HG03039 (cell line): ENCODE results near the gene TRIM15.
"Not testable (repeated sequence)": the region's sequence is repeated elsewhere in the genome, so short reads cannot be mapped to it uniquely, and the experiment has no call there.

ENCODE experiments used
- ATAC-seq: cut with Tn5 transposase; IDR thresholded peaks from one replicate; pipeline ENCODE4 v1.9.1; 2021; ENCODE audit warnings: mild to moderate bottlenecking, moderate library complexity; ENCODE audit not compliant: unreplicated experiment

TRIM15 gene

DNA sequence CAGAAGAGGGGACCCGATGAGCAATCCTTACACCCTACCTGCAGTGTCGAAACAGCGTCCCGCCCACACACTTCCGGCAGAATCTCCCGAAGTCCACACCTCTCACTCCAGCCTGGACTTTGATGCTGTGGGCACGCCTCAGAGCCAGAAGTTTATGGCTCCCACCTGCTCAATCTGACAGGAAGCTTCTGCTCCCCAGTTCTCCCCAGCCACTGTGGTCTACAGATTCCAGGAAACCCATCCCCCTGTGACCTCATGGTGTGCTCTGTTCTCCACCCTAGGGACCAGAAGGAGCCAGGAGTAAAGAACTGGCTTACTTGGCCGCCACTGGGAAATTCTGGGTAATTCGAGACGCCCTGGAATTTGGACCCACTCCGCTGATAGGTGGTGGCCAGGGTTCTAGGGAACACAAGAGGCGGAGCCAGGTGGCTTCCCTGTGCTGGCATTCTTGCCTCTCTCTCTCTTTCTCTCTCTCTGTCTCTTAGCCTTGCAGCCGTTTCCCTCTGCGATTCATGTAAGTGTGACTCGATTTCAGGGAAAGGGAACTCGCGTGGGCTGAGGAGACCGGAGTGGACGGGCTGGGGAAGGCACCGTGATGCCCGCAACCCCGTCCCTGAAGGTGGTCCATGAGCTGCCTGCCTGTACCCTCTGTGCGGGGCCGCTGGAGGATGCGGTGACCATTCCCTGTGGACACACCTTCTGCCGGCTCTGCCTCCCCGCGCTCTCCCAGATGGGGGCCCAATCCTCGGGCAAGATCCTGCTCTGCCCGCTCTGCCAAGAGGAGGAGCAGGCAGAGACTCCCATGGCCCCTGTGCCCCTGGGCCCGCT is at the start of gene TRIM15:
TSS of gene TRIM15 (plus strand) at position 457 of the 828 bp plus-strand sequence. CDS start at position 596, 139 bp downstream.
- no peak for ATAC-seq

DNA sequence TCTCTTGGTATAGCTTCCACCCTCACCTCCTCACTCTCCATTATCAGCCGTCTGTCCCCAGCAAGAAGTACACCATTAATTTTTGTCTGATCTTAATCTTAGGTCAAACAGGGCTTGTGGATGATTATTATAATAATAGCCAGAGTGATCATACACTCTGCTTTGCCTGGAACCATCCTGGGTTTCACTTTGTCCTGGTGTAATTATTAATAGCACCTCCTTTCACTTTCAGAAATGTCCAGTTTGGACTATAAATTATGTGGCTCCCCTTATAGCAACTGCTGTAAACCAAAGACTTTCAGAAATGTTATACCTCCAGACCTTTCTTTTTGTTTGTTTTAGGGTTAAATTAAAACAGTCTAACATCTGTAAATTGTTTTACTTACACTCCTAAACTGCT is 49.5 kb upstream of the TRIM15 start:
- ATAC-seq = no peak

DNA sequence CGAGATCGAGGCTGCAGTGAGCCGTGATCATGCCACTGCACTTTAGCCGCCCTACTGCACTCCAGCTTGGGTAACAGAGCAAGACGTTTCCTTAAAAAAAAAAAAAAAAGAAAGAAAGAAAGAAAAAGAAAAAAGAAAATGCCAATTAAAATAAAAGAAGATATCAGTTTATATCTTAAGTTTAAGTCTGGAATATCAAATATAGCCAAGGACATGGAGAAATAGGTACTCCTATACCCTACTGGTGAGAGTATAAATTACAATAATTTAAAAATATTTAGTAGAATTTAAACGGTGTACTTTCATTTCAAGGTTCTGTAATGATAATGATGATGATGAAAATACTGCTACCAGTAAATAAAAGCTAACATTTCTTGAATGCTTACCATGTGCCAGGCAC is 46.6 kb upstream of the TRIM15 start:
- no peak for ATAC-seq

DNA sequence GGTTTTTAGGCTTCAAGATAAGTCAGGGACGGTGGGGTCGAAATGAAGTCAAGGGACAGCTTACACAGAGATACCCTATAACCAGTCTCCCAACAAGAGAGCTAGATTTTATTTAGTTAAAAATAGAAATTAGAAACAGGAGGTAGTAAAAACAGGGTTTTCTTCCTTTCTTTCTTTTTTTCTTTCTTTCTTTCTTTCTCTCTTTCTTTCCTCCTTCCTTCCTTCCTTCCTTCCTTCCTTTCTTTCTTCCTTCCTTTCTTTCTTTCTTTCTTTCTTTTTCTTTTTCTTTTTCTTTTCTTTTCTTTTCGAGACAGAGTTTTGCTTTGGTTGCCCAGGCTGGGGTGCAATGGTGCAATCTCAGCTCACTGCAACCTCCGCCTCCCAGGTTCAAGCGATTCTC is 44.7 kb upstream of the TRIM15 start:
- not testable (repeated sequence) for ATAC-seq

DNA sequence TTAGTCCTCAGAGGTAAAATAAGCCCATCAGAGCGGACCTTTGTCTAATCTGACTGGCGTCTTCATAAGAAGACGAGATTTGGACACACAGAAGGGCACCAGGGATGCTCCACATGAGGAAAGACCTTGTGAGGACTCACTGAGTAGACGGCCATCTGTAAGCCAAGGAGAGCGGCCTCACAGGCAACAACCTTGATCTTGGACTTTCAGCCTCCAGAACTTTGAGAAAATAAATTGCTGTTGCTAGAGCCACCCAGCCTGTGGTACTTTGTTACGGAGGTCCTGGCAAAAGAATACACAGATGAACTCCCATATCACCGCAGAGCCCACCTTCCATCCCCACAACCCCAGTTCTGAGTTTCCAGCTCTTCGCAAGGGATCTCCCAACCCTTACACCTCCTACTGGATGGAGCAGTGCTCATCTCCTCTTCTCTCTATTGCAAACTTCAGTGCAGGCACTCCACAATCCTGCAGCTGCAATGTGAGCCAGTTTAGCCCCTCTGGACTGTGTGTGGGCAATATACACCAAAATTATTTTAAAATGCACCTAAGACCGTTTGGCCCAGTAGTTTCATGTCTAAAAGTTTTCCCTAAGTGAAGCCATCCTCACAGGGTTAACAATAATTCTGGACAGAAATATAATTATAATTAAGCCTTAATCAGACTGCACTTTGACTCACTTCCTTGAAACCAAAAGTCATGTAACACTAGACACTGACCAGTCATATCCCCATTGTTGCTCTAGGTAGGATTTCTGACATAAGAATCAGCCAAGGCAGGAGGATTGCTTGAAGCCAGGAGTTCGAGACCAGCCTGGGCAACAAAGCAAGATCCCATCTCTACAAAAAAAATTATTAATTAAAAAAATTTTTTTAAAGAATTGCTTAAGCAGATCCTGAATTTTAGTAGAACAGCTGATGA is 41.6 kb upstream of the TRIM15 start:
- ATAC-seq = no peak

GRCh38 chr6:30122515-30122914 is 40.8 kb upstream of the TRIM15 start:
- no peak for ATAC-seq

DNA sequence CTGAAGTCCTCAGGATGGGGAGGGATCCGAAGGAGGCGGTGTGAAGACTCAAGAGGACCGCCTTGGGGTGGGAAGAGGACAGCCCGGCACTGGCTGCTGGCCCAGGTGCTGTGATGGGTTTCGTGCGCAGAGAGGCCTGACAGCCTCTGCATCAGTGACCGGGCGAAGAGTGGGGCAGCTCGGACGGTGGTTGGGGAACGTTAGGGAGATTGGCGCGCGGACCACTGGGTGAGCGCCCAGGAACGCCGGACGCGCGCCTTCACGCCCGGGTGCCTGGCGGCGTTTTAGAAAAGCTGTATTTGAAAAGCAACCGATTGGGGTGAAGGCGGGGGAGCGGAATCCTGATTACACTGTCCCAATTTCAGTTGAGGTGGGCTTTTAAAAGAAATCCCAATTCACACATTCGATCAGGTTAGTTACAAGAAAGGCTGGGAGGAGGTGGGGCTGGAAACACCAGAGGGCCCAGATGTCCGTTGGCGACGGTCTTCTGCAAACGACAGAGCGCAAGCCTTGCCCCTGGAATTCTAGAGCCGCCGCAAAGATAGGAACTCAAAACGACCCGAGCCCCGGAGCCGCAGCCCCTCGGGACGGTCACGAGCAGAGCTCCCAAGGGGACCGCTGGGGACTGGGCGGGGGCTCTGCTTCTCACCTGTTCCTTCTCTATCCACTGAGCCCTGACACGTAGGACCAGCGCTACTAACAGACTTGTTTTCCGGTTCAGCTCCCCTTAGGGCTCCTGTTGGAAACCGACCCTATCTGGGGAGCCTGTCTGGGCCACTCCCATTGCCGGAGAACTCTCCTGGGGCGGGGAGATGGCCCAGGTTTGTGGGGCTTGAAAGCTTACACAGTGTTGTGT is 35.9 kb upstream of the TRIM15 start:
- no peak for ATAC-seq

- ATAC-seq = no peak
These were observed 33.8 kb upstream of the TRIM15 start for GRCh38 chr6:30129265-30130178.

DNA sequence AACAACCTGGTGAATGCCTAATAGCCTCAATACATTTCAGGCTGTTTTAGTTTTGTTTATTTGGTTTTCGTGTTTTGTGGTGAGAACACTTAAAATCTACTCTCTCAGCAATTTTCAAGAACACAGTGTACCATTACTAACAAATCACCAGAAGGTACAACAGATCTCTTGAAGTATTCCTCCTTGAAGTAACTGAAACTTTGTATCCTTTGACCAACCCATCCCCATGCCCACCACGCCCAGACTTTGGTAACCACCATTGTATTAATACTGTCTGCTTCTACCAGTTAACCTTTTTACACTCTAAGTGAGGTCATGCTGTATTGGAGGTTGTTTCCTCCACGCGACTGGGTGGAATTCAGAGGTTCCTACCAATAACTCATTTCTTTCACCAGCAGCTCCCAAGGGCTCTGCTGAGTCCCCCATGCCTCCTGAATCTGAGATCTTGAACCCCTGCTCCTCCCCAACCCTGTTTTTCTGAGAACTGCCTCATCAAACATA is 33.1 kb upstream of the TRIM15 start:
- no peak for ATAC-seq

DNA sequence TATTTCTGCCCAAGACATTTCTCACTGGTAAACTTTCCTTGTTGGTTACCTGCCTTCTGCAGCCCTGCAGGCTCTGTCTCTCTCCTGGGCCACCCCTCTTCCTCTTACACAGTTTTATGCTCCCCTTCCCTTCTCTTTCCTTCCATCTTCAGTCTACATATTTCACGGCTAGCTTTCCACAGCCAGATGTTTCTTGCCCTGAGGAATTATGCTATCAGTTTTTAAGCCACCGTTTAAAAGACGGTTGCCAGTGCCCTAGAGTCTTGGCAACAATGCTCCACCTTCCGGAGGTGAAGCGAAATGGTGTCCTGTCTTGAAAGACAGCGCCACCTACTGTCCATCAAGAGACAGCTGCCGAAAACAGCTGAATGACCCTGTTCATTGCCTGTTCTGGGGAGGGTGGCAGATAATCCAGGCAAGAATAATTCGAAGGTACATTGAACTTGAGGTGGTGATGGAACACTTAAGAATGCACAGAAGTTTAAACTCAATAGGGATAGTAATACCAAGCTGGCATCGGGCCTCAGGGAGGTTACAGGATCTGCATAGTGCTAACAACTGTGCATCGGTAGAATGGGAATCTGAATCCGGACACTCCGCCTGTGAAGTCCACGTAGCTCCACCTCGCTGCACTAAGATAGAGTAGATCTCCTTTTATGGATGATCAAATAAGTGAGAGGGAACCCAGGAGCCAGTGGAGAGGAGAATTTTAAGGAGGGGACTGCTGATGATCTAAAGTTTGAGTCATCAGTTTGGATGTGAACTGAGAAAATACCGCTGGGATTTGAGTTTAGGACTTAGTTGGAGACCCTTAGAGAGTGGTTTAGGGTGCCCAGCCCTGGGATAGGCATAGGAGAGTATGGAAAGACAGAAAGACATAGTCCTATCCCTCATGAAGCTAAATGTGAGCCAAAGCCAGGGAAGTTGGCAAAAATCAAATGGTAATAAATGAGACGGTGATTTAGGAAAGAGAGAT is 32.2 kb upstream of the TRIM15 start:
- ATAC-seq = no peak

DNA sequence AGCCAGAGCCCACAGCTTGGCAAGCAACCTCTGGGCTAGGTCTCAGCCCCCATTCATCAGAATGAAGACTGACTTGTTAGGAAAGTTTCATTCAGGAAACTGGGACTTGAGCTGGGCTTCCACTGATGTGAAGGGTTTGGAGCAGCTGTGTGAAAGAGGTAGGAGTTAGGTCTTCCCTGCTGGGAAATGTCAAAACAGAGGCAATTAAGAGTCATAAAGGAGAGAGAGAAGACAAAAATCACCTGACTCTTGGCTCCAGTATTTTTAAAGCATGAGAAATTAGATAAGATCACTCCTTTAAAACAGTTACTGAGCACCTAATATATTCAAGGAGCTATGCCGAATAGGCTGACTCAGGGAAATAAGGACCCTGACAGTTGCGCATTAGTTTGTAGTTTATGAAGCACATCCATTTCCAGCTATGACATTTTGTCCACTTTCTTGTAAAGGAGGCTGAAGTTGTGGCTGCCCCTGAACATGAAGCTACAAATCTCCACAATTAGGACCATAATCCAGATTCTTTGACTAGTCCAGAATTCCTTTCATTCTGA is 31.3 kb upstream of the TRIM15 start:
- ATAC-seq = no peak

- no peak for ATAC-seq
These were observed 28.2 kb upstream of the TRIM15 start for GRCh38 chr6:30135147-30135546.

DNA sequence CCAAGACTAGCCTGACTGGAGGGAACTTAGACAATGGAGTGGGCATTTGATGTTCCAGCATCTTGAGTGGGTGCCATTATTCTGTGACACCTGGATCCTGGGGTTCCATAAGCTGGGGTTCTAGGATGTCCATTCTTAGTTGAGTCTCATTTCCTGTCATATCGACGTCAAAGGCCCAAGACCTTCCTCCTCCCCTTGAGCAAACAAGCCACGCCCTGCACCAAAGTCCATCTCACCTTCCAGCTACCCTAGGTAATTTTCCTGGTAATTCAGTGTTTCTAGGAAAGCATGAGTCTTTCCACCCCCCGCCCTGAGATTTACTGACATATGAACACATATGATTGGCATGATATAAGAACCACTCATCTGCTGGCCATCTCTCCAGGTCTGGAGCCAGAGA is 27.6 kb upstream of the TRIM15 start, which contains the start of gene TRIM40:
TSS of gene TRIM40 (plus strand) at position 384 of the 400 bp plus-strand sequence. CDS start 897 bp downstream, outside the sequence.
- ATAC-seq = no peak

DNA sequence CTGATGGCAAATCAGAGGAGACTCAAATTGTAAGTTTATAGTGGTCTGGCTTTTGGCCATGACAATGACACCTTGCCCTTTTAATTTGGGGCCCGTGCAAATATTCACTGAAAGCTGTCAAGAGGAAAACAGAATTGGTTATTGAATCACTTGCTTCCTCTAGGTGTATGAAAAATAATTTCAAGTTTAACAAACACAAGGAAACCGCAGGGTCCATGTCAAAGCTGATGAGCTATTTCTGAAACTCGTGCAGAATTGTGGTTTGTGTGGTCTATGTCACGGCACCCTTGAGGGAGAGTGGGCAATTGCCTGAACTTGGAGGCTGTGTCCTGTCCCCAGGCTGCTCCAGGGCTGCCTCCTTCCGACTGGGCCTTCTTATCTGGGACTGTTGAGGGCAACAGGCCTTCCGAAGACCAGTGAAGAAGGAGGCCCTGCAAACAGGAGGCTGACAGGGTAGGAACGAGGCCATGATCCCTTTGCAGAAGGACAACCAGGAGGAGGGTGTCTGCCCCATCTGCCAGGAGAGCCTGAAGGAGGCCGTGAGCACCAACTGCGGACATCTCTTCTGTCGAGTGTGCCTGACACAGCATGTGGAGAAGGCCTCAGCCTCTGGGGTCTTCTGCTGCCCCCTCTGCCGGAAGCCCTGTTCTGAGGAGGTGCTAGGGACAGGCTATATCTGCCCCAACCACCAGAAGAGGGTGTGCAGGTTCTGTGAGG is 26.6 kb upstream of the TRIM15 start:
- ATAC-seq = no peak

DNA sequence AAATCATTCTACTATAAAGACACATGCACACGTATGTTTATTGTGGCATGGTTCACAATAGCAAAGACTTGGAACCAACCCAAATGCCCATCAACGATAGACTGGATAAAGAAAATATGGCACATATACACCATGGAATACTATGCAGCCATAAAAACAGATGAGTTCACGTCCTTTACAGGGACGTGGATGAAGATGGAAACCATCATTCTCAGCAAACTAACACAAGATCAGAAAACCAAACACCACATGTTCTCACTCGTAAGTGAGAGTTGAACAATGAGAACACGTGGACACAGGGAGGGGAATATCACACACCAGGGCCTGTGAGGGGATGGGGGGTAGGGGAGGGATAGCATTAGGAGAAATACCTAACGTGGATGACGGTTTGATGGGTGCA is 23.1 kb upstream of the TRIM15 start:
- not testable (repeated sequence) for ATAC-seq

DNA sequence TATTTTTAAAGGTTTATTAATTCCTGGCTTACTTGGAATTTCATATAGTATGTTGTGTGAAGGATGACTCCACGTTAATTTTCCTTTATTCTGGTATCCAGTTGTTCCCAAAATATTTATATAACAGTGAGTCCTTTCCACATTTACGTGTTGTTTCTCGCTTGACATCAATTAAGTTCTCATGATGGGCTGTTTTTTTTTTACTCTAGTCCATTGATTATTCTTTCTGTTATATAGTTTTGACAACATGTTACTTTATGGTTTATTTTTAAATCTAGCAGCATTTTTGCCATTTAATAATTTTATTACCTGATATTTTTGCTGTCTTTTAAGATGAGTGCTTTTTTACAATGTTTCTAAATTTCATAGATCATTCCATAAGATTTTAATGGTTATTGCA is 20.7 kb upstream of the TRIM15 start:
- ATAC-seq = no peak

- ATAC-seq = no peak
These were observed 19.6 kb upstream of the TRIM15 start for GRCh38 chr6:30143780-30144179.
